LHCN-M2 (cell line): ENCODE measurements around the gene GOLT1A. TPM values are rescaled to one million over a fixed set of nuclear protein-coding genes. Genes with fewer than 3 reads are reported as not detected.

Source experiments
- DNase-seq: peaks from one replicate; pipeline ENCODE4 v3.0.0-alpha.2; 2012; ENCODE audit warnings: low read depth
- total RNA-seq: library from RNA; depleted of rRNA; stranded (reverse); fragments of >200 nt; gene quantifications from 2 replicates; pipeline ENCODE4 v1.2.3, GENCODE V29; 2014

The GOLT1A gene
- total RNA-seq, 1 experiment from 2014 or later = not detected

DNA sequence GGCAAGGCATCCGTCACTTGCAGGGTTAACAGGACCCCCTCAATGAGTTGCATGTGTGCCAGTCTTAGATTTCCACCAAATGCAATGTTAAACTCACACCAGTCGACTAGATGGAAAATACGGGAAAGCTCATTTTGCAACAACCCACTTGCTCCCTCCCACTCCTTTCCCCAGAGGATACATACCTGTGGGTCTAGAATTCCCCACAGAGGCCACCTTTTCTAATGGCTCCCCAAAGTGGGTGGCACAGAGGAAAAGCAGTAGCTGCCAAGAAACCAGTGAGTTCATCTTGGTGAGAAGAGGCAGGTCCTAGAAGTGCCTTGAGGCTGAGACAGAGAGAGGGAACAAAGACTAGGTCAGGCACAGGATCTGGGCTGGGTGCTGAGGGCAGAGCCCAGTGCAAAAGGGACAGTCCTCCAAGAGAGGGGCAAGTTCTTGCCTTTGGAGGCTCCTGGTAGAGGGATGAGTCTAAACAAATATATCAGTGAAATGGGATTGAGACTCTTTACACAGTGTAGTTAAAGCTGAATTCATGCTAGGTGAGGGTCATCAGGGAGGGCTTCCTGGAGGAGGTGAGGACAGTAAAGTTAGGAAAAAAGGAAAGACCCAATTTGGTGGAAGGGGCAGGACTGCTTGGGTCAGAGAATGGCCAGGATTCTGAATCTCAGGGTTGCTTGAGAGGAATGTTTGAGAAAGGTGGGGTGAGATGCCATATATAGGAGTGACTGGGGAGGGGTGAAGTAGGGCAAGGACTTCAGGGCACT is 21.0 kb downstream of the GOLT1A start:
- DNase-seq = no peak

DNA sequence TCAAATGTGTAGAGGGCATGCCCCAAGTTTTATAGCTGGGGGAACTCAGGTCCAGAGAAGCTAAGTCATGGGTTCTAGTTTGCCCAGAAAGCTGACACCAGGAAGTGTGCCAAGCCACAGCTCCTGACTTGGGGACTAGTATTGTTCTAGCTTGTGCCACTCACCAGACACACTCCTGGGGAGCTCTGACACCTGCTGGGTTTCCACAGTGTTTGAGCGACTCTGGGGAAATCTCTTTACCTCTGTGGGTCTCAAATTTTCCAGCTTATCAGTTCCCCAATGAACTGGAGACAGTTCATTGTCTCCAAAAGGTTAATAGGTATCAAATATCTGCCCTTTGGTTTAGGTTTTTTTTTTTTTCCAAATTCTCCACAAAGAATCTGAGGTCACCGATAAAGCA is 21.7 kb downstream of the GOLT1A start:
- no peak for DNase-seq

DNA sequence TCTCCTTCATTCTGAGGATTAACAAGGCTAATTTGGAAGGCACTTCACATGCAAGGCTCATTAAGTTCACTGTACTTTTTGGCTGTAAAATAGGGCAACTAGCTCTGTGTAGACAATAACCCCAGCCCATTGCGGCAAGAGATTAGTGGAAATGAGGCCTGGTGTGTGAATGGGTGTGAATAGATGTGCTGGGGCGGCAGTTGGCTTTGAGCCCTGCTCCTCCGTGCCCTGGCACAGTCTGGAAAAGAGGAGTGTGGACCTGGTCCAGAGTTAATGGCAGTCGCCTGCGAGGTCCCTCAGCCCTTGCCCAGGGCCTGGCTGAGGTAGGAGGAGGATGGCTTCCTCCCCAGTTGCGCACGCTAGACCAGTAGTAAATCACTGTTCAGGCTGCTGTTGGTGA is 22.3 kb downstream of the GOLT1A start:
- no peak for DNase-seq

DNA sequence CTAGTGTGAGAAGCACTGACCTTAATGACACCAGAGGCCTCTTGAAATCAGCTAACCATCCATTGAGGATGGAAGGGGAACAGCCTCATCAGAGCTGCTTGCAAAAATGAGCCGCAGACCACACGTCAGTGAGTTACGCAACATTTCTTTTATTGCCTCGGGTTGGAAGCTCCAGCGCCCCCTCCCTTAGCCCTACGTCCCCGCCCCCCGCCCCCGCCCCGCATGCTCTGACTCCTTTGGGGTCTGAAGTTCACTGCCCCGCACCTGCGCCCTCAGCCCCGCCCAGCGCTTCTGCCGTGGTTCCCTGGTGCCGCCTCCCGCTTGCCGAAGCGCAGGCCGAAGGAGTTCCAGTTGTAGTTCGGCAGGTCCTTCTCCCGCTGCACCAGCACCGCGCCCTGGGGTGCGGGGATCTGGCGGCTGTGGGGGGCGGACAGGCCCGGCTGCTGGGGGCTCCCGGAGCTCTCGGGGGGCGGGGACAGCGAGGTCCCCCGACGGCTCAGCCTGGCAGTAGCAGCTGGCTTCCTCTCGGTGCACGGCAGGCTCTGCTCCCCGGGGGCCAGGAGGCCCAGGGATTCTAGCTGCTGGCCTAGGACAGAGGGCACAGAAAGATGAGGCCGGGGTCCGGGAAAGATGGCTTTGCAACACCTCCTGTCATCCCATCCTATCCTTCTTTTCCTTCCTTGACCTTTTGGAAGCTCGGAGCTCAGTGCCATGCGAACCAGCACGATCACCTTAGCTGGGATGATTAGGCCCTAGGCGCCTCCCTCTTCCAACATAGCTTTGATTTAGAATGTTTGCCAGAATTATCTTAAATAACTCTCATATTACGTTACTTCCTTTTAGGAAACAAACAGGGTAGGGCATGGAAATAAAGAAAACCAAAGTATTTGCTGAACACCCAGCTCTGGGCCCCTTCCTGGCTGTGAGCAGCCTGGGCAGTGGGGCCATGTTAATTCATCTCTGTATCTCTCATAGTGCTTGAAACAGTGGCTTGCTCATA is 23.3 kb downstream of the GOLT1A start:
- DNase-seq = peak; percentile 29

DNA sequence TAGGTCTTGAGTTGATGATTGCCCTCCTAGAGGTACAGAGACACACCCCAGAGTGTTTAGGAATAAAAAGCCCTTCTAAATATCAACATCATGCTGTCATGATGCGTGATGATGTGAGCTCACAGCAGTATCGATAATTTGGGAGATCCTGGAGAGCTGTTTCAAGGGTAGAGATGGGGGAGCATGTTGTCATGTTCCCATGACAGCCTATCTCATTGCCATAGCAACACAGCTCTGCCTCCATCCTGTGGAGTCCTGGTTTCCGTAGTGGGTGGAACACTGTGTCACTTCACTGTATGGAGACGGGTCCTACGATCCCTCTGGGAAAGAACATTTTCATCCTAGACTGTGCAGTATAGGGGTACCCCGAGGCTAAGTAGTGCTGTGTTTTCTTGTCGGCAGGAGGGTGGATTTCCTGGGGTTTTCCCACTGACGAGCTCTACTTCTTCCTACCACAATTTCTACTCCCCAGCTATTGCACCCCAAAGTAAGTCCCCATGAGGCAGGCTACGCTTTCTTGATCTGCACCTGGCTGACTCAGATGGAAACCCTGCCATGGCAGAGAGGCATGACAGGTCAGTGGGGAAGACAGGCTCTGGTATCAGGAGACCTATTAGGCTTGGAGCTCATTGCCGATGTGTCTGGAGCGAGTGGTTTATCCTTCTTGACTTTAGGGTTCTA is 24.7 kb downstream of the GOLT1A start:
- DNase-seq = no peak

DNA sequence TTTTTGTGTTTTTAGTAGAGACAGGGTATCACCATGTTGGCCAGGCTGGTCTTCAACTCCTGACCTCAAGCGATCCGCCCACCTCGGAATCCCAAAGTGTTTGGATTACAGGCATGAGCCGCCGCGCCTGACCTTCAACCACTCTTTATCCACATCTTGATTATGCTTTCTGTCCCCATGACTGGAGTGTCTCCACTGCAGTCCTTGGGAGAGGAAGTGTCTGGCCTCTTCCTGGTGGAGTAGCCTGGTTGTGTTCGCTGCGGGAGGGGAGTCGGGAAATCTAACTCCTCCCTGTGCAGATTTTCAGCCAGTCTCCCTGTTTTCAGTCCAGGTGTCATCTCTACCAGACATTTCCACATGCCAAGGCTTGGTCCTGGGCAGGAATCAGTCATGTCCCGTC is 27.2 kb downstream of the GOLT1A start:
- no peak for DNase-seq

DNA sequence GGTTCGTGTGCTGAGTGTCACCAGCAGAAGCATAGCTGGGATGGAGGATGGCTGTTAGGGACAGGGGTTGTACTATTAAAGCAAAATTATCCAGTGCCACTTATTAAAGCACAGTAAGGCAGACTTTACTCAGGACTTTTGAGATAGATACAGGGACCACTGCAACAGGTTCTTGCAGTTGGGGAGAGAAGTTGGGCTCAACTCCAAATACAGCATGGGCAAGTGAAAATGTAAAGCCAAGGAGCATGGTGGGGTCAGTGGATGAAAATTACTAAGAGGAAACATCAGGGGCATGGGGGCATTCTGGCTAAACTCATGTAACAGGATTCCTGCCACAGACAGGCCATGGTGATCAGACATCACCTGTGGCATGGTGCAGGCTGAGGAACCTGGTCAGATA is 32.7 kb downstream of the GOLT1A start:
- no peak for DNase-seq

DNA sequence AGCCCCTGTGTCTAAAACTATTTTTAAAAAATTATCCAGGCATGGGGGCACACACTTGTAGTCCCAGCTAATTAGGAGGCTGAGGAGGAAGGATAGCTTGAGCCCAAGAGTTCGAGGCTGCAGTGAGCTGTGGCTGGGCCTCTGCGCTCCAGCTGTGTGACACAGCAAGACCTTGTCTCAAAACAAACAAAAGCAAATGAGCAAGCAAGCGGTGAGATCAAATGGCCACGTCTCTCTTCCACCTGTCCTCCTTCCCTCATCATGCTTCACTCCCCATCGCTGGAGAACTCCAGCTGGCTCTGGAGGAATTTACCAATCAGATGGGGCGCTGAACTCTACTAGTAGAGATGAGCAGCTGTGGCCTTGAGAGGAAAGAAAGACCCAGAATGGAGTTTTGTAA is 33.7 kb downstream of the GOLT1A start:
- DNase-seq = peak; percentile 54

DNA sequence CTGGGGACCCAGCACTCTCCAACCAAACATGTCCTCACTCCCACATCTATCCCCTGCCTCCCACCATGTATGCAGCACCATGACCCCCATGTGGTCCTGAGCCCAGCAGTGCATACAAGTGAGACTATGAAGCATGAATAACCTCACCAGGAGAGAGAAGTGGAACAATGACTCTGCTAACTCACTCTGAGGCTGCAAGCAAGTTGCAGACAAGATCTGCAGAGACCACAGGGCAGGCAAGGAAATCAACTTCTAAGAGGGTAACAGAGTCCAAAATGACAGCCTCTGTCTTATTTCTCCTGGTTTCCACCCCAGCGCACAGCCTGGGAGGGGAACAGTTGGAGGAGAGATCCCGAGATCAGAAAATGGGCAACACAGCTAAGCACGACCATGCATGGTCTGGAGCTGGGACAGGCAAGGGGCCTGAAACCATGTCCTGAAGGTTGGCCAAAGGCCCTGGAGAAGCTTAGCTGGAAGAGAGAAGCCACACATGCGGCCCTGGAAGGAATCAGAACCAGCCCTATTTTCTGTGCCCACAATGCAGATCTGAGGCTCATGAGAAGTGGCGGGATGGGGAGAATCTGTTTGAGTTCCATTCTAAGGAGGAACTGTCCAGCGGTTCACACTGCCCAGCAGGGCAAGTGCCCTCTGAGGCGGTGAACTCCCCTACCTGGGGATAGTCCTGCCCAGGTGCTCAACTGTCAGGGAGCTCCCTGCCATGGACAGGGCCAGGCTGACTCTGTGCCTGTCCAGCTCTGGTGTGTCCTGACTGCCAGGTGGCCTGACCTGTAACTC is 35.1 kb downstream of the GOLT1A start:
- no peak for DNase-seq

DNA sequence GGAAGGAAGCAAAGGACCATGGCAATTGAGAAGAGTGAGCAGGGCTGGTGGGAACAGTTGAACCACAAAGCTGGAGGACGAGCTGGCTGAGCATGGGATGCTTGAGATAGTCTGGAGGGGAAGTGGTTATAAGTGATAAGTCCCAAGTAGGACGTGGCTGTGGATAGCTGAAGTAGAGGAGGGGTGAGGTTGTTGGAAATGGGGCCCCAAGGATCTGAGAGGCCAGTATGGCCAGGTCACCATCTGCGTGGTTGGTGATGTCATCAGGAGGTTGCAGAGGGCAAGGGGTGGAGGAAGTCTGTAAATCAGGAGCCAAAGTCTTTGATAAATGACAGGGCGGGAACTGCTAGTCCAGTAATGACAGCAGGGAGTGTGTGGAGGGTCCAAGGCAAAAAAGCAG is 36.7 kb downstream of the GOLT1A start:
- DNase-seq = no peak

DNA sequence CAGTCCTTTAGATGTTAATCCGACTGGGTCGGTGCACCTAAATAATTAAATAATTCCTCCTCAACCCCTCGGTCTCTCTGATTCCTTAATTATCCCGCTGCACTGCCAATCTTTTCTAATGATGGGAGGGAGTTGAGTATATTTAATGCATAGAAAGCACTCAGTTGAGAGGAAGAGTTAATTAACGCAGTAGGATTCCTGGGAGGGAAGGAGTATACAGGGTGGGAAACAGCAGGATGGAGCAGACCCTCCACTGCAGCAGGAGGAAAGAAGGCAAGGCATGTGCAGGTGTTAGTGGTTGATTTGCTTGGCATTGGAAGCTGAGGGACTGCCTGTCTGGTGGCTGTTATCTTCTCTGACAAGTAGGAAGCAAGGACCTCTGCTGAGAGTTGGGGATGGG is 37.7 kb downstream of the GOLT1A start:
- no peak for DNase-seq

DNA sequence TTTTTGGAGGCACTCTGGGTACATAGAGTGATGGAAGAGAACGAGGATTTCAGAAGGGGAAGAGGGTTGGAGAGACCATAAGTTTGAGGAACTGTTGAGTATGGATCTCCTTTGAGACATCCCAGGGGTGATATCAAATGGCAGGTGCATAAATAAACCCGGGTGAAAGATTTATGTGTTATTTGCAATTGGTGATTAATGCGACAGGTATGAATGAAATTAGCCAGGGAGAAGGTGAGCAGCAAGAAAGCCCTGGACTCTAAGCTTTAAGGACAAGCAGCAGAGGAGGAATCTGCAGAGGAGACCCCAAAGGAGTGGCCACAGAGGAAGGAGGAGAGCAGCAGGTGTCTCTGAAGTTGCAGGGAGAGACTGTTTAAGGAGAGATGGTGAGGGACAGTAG is 38.8 kb downstream of the GOLT1A start:
- no peak for DNase-seq

DNA sequence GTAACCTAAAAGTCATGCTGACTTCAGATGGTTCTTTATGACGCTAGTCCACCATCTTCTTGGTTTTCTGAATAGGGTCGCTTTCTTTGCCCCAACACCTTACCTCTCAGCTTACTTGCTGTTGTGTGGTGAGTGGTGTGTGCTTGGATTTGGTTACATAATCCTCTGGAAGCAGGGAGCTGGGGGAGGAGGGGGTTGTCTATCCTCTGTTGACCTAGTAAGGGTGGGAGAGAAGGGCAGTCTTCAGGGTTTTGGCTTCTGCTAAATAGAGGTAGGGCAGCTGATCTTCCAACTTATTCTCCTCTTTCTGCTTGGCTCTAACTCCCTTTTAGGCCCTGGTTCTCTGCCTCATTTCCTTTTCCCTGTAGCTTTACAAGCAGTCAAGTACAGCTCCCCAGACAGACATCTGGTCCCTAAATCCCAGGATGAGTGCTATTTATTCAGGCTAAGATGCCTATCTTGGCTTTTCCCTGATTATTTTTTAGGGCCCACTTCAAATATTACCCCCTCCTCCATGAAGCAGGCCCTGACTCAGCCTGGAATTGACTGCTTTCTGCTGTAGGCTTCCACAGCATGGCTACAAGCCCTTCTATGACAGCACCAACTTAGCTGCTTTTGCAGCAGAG is 41.3 kb downstream of the GOLT1A start:
- no peak for DNase-seq

DNA sequence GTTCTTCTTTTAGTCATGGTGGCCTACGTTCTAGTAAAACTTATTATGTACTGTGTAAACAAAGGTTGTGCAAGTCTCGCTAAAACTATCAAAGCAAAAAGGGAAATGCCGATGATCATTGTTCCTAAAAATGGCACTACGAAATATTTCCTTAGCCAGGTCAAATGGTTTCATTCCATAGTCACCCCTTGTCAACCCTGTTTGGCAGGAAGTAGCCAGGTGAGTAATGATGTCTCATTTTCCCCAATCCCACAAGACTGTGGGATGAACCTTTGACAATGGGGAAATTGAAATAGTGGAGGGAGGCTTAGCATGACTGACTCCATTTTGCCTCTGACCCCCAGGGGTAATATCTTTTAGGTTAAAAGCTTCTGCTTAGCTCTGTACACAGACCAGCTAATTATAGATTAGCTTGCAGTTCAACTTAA is 42.0 kb downstream of the GOLT1A start:
- DNase-seq = peak; percentile 74

DNA sequence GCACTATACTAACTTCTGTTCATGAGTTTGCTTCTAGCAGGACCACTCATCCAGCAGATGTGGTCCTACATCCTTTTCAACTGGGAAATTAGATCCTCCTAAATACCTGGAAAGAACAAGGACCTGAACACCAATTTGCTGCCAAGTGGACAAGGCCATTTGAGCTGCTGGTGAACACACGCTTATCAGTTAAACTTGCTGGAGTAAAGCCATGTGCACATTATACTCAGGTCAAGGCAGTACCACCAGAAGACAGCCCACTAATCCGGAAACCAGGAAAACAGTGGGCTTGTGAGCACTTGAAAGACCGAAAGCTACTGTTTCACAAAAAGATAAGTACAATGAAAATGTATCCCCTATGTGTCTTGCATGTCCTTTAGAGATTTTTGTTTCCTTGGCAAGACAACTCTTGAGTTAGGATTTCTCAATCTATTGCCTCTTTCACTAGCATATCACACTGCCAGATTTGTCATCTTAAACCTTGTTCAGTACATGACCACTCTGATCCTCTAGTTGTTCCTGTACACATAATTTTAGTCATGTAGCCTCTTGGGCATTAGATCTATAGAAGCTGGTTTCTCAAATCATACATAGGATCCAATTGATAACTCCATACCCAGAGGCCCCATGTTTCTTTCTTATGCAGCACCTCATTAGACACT is 43.2 kb downstream of the GOLT1A start:
- DNase-seq = no peak

DNA sequence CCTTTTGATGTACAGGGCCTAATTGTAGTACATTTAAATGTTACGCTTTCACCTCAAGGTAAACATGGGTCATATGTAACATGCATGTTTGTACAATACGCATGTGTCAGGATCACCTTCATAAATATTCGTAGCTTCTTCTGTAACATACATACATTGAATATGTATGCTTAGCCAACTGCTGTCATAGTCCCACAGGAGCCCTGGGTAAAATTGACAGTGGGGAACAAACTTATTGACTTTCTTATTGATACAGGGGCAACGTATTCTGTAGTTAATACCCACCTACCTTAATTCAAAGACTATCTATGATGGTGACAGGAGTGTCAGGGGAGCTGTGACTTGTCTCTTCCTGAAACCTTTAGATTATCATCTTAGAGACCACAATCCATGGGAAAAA is 43.9 kb downstream of the GOLT1A start:
- no peak for DNase-seq

DNA sequence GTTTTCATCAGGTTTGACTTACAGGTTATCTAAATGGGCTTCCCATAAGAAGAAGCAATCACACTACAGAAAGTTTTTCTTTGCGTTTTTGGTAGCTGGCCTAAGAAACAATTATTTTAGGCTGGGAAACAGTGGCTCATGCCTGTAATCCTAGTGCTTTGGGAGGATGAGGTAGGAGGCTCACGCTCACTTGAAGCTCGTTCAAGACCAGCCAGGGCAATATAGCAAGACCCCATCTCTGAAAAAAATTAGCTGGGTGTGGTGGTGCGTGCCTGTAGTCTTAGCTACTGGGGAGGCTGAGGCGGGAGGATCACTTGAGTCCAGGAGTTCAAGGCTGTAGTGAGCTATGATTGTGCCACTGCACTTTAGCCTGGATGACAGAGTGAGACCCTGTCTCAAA is 46.1 kb downstream of the GOLT1A start:
- no peak for DNase-seq

DNA sequence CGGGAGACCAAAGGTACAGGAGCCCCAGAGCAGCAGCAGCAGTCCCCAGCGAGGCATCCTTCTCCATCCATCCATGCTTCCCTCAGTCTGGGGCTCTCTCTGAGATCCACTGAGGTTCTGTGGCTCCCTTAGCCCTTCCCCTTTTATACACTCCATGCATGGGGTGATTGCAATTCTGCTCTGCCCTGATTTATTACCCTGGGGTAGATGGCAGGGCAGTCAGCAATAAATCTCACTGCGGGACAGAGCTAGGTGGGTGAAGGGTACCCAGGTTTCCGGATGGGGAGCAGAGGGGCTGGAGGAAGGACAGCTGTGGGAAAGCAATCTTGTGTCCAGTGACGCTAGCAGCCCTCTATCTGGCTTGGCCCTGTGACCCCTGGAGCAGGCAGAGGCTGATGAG is 47.6 kb downstream of the GOLT1A start, which contains the start of gene REN:
Gene REN, minus strand, starts transcription at position 119 of the 400 bp plus-strand sequence. Its CDS starts 44 bp downstream, at position 75.
- DNase-seq = no peak

DNA sequence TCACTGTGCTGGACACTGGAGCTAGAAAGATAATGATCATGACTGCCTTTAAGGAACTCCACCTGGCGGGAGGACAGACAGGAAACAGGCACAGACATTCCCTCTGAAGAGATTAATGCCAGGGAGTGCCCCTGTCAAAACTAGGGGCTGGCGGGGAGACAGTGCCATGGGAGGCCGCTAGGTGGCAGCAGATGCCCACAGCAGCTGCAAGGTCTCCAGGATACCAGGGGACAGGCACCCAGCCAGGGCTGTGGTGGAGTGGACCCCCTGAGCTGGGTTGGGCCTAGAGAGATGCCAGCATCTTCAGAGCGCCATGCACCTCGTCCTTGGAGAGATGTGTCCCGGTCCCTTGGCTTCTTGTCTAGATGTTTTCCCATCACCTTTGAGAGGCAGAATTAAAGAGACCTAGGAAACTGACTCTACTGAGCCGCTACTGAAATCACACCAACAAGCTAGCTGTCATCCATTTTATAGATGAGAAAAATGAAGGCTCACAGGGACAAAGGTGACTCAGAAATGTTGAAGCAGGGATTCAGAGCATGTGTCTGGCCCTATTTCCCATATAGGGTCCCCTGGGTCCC is 51.2 kb downstream of the GOLT1A start:
- DNase-seq = peak; percentile 59
